Measurements from ENCODE around the gene OBP2A.
"Not testable (repeated sequence)": the region's sequence is repeated elsewhere in the genome, so short reads cannot be mapped to it uniquely, and the experiment has no call there.

Gene OBP2A

GRCh38 chr9:135512904-135513303, 33.0 kb upstream of the OBP2A start:
- DNase-seq, result no peak

GRCh38 chr9:135513351-135513846, 32.5 kb upstream of the OBP2A start:
- DNase-seq, result no peak

- not testable (repeated sequence) for DNase-seq
Measured at GRCh38 chr9:135513906-135514305, 32.0 kb upstream of the OBP2A start.

GRCh38 chr9:135514342-135515082, 31.4 kb upstream of the OBP2A start:
- no peak for DNase-seq

GRCh38 chr9:135515083-135515951, 30.6 kb upstream of the OBP2A start:
- no peak for DNase-seq

GRCh38 chr9:135516132-135516860, 29.6 kb upstream of the OBP2A start:
- no peak for DNase-seq

GRCh38 chr9:135517407-135517822, 28.5 kb upstream of the OBP2A start:
- no peak for DNase-seq

- no peak for DNase-seq
Measured at GRCh38 chr9:135519179-135519971, 26.6 kb upstream of the OBP2A start.

- DNase-seq, result no peak
Measured at GRCh38 chr9:135520916-135521607, 24.9 kb upstream of the OBP2A start, which contains the start of gene LCN1. TSS of gene LCN1 (plus strand) at chr9:135521440. CDS start at chr9:135521498, 58 bp downstream.

- no peak for DNase-seq
Measured at GRCh38 chr9:135521608-135522095, 24.3 kb upstream of the OBP2A start.

GRCh38 chr9:135522137-135522877, 23.6 kb upstream of the OBP2A start:
- DNase-seq, result no peak

- no peak for DNase-seq
Measured at GRCh38 chr9:135522931-135523330, 23.0 kb upstream of the OBP2A start.

GRCh38 chr9:135523521-135524129, 22.3 kb upstream of the OBP2A start:
- DNase-seq, result no peak

- DNase-seq, result no peak
Measured at GRCh38 chr9:135524130-135524861, 21.6 kb upstream of the OBP2A start.

GRCh38 chr9:135525241-135526088, 20.5 kb upstream of the OBP2A start:
- no peak for DNase-seq

- DNase-seq, result no peak
Measured at GRCh38 chr9:135526089-135526729, 19.7 kb upstream of the OBP2A start.

- DNase-seq, result no peak
Measured at GRCh38 chr9:135526730-135527571, 19.0 kb upstream of the OBP2A start.
